Measurements from ENCODE around the gene LRMDA.

Gene LRMDA

DNA sequence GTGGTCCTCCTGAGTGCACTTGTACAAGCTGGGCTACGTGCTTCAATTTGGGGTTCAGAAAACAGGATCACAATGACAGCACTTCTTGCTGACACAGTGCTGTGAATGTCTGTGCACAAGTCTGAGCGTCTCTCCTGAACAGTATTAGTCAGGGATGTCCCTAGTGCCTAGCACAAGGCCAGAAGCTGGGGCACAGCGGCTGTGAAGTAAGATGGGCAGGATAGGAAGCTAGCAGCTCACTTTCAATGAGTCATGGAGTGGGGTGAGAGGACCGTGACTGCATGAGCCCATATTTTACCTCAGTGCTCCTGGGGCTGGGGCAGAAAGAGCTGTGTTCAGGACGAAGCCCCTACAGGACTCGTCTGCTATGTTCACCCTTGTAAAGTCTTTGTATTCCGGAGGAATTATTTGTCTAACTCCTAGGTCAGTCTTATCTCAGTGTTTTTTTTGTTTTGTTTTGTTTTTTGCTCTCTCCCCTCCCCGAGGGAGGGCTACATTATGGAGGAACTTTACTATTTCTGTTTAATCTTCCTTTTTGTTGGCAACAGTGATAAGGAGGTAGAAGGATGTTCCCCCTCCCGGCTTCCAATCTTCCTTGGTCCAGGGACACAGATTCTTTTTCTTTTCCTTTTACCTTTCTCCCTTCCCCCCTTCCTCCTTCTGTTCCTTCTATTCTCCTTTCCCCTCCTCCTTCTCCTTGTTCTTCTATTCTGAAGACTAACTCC is 2.8 kb upstream of the LRMDA start:
- H3K27ac ChIP-seq (ENCODE audit: low read length) = no peak overlapping the region
- no peaks in the 10 kb centered on the region for H3K9me3 ChIP-seq (ENCODE audit: insufficient read depth, low read depth, low read length)
- H3K27me3 ChIP-seq (ENCODE audit: insufficient read depth, low read length) = peaks cover 99% of the 10 kb centered on the region
- H3K36me3 ChIP-seq (ENCODE audit: insufficient read depth, low read depth, low read length) = no peaks in the 10 kb centered on the region
- no peak overlapping the region for H3K4me3 ChIP-seq (ENCODE audit: low read length)
- H3K9ac ChIP-seq (ENCODE audit: low read depth, low read length) = no peak overlapping the region
- H3K4me1 ChIP-seq (ENCODE audit: insufficient read depth, low read length) = peaks cover 12% of the 10 kb centered on the region

- H3K4me1 ChIP-seq (ENCODE audit: insufficient read depth, low read length) = peaks cover 12% of the 10 kb centered on the region
- no peak overlapping the region for H3K4me3 ChIP-seq (ENCODE audit: low read length)
- H3K9ac ChIP-seq (ENCODE audit: low read depth, low read length) = no peak overlapping the region
- H3K36me3 ChIP-seq (ENCODE audit: insufficient read depth, low read depth, low read length) = no peaks in the 10 kb centered on the region
- peaks cover 99% of the 10 kb centered on the region for H3K27me3 ChIP-seq (ENCODE audit: insufficient read depth, low read length)
- H3K9me3 ChIP-seq (ENCODE audit: insufficient read depth, low read depth, low read length) = no peaks in the 10 kb centered on the region
- no peak overlapping the region for H3K27ac ChIP-seq (ENCODE audit: low read length)
These were observed 2.1 kb upstream of the LRMDA start for GRCh38 chr10:75429159-75429827.

GRCh38 chr10:75430000-75430763 is 1.2 kb upstream of the LRMDA start:
- no peak overlapping the region for H3K9ac ChIP-seq (ENCODE audit: low read depth, low read length)

GRCh38 chr10:75432176-75432575 is 752 bp downstream of the LRMDA start:
- Histone ChIP-seq H3K4me1 (ENCODE audit: insufficient read depth, low read length) (peaks cover 12% of the 10 kb centered on the region), H3K9me3 (ENCODE audit: insufficient read depth, low read depth, low read length) (no peaks in the 10 kb centered on the region), H3K4me3 (ENCODE audit: low read length) (no peak overlapping the region), H3K27ac (ENCODE audit: low read length) (no peak overlapping the region), H3K27me3 (ENCODE audit: insufficient read depth, low read length) (peaks cover 99% of the 10 kb centered on the region), H3K9ac (ENCODE audit: low read depth, low read length) (no peak overlapping the region), H3K36me3 (ENCODE audit: insufficient read depth, low read depth, low read length) (no peaks in the 10 kb centered on the region)

More at GRCh38 chr10:75430000-75430763, 1.2 kb upstream of the LRMDA start:
- no peaks in the 10 kb centered on the region for H3K36me3 ChIP-seq (ENCODE audit: insufficient read depth, low read depth, low read length)
- no peak overlapping the region for H3K27ac ChIP-seq (ENCODE audit: low read length)
- peak overlapping the region; percentile 24; the same call in 1 of the 2 replicates for H3K4me3 ChIP-seq (ENCODE audit: low read length)
- H3K27me3 ChIP-seq (ENCODE audit: insufficient read depth, low read length) = peaks cover 99% of the 10 kb centered on the region
- H3K9me3 ChIP-seq (ENCODE audit: insufficient read depth, low read depth, low read length) = no peaks in the 10 kb centered on the region
- peaks cover 12% of the 10 kb centered on the region for H3K4me1 ChIP-seq (ENCODE audit: insufficient read depth, low read length)

- Histone ChIP-seq H3K4me3 (ENCODE audit: low read length) (no peak overlapping the region), H3K27me3 (ENCODE audit: insufficient read depth, low read length) (peaks cover 100% of the 10 kb centered on the region)
These were observed 1.3 kb downstream of the LRMDA start for GRCh38 chr10:75432763-75433162.

DNA sequence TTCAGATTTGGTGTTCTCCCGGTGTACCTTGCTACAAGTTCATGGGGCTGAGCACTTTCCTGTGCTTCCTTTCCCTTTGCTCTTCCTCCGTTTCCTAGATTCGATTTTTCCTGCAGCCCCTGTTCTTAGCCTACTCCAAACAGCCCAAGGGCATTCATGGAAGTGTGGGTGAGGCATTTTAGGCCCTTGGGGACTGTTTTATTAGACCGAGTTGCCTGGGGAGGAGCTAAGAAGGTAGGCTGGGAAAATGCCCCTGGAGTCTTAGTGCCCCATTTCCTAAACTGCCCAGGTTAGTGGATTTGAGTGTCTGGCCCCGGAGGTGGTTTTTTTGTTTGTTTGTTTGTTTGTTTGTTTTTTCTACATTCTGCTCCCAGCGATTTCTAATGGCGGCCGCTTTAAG is 1.8 kb downstream of the LRMDA start:
- peaks cover 12% of the 10 kb centered on the region for H3K4me1 ChIP-seq (ENCODE audit: insufficient read depth, low read length)

More at GRCh38 chr10:75432763-75433162, 1.3 kb downstream of the LRMDA start:
- Histone ChIP-seq H3K36me3 (ENCODE audit: insufficient read depth, low read depth, low read length) (no peaks in the 10 kb centered on the region), H3K27ac (ENCODE audit: low read length) (no peak overlapping the region), H3K9me3 (ENCODE audit: insufficient read depth, low read depth, low read length) (no peaks in the 10 kb centered on the region), H3K4me1 (ENCODE audit: insufficient read depth, low read length) (peaks cover 12% of the 10 kb centered on the region), H3K9ac (ENCODE audit: low read depth, low read length) (no peak overlapping the region)

GRCh38 chr10:75434291-75434690 is 2.9 kb downstream of the LRMDA start:
- H3K27ac ChIP-seq (ENCODE audit: low read length) = no peak overlapping the region

More for the DNA sequence above, 1.8 kb downstream of the LRMDA start:
- no peak overlapping the region for H3K4me3 ChIP-seq (ENCODE audit: low read length)
- H3K9me3 ChIP-seq (ENCODE audit: insufficient read depth, low read depth, low read length) = no peaks in the 10 kb centered on the region
- H3K27ac ChIP-seq (ENCODE audit: low read length) = no peak overlapping the region
- no peaks in the 10 kb centered on the region for H3K36me3 ChIP-seq (ENCODE audit: insufficient read depth, low read depth, low read length)
- H3K9ac ChIP-seq (ENCODE audit: low read depth, low read length) = no peak overlapping the region
- H3K27me3 ChIP-seq (ENCODE audit: insufficient read depth, low read length) = peaks cover 100% of the 10 kb centered on the region

GRCh38 chr10:75435291-75435690 is 3.9 kb downstream of the LRMDA start:
- Histone ChIP-seq H3K9me3 (ENCODE audit: insufficient read depth, low read depth, low read length) (no peaks in the 10 kb centered on the region), H3K4me1 (ENCODE audit: insufficient read depth, low read length) (peaks cover 7% of the 10 kb centered on the region; the same call in 1 of the 2 replicates), H3K36me3 (ENCODE audit: insufficient read depth, low read depth, low read length) (no peaks in the 10 kb centered on the region), H3K27ac (ENCODE audit: low read length) (no peak overlapping the region), H3K27me3 (ENCODE audit: insufficient read depth, low read length) (peaks cover 100% of the 10 kb centered on the region), H3K4me3 (ENCODE audit: low read length) (no peak overlapping the region), H3K9ac (ENCODE audit: low read depth, low read length) (no peak overlapping the region)

More at GRCh38 chr10:75434291-75434690, 2.9 kb downstream of the LRMDA start:
- H3K4me1 ChIP-seq (ENCODE audit: insufficient read depth, low read length) = peaks cover 12% of the 10 kb centered on the region; the same call in 1 of the 2 replicates
- no peaks in the 10 kb centered on the region for H3K36me3 ChIP-seq (ENCODE audit: insufficient read depth, low read depth, low read length)
- H3K27me3 ChIP-seq (ENCODE audit: insufficient read depth, low read length) = peaks cover 100% of the 10 kb centered on the region
- no peaks in the 10 kb centered on the region for H3K9me3 ChIP-seq (ENCODE audit: insufficient read depth, low read depth, low read length)
- no peak overlapping the region for H3K9ac ChIP-seq (ENCODE audit: low read depth, low read length)
- H3K4me3 ChIP-seq (ENCODE audit: low read length) = no peak overlapping the region

DNA sequence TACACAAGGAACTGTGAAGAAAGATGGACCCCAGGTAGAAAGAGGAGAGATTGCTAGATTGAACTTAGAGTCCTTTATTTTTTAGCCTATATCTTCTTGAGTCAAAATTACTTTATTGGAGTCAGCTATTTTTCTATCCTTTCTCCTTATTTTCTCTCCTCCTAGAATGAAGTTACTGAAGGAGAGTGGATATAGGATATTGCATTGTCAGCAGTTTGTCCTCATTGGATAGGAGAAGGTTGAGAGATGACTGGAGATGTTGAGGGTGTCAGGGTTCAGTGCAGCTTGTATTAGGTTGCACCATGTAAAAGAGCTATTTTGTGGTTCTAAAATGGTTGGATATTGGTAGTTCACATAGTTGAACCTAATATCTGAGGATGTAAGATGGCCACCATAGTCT is 5.5 kb downstream of the LRMDA start:
- Histone ChIP-seq H3K4me1 (ENCODE audit: insufficient read depth, low read length) (no peaks in the 10 kb centered on the region), H3K27me3 (ENCODE audit: insufficient read depth, low read length) (peaks cover 84% of the 10 kb centered on the region), H3K4me3 (ENCODE audit: low read length) (no peak overlapping the region), H3K9ac (ENCODE audit: low read depth, low read length) (no peak overlapping the region), H3K27ac (ENCODE audit: low read length) (no peak overlapping the region), H3K36me3 (ENCODE audit: insufficient read depth, low read depth, low read length) (no peaks in the 10 kb centered on the region), H3K9me3 (ENCODE audit: insufficient read depth, low read depth, low read length) (no peaks in the 10 kb centered on the region)

- Histone ChIP-seq H3K27ac (ENCODE audit: low read length) (no peak overlapping the region), H3K9me3 (ENCODE audit: insufficient read depth, low read depth, low read length) (peaks cover 2% of the 10 kb centered on the region; the same call in 1 of the 2 replicates), H3K27me3 (ENCODE audit: insufficient read depth, low read length) (peaks cover 76% of the 10 kb centered on the region), H3K36me3 (ENCODE audit: insufficient read depth, low read depth, low read length) (no peaks in the 10 kb centered on the region), H3K4me1 (ENCODE audit: insufficient read depth, low read length) (no peaks in the 10 kb centered on the region), H3K9ac (ENCODE audit: low read depth, low read length) (no peak overlapping the region), H3K4me3 (ENCODE audit: low read length) (no peak overlapping the region)
These were observed 6.3 kb downstream of the LRMDA start for GRCh38 chr10:75437693-75438092.

DNA sequence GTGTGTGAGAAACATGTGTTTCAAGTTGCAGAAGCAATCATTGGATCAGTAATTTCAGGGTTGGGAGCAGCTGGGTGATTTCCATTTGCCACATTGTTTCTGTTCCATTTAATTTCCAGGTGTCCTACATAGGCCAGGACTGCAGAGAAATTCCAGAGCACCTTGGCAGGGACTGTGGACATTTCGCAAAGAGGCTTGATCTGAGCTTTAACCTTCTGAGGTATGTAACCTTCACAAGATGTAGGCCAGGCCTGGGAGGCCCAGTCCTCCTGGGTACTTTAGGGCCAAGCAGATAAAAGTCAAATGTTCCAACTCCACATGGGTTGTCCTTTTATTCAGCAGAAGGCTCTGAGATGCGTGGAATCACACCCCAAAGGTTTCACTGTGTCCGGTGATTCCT is 6.9 kb downstream of the LRMDA start:
- Histone ChIP-seq H3K27ac (ENCODE audit: low read length) (no peak overlapping the region), H3K9me3 (ENCODE audit: insufficient read depth, low read depth, low read length) (peaks cover 6% of the 10 kb centered on the region), H3K9ac (ENCODE audit: low read depth, low read length) (no peak overlapping the region), H3K36me3 (ENCODE audit: insufficient read depth, low read depth, low read length) (no peaks in the 10 kb centered on the region), H3K4me3 (ENCODE audit: low read length) (no peak overlapping the region), H3K4me1 (ENCODE audit: insufficient read depth, low read length) (no peaks in the 10 kb centered on the region), H3K27me3 (ENCODE audit: insufficient read depth, low read length) (peaks cover 70% of the 10 kb centered on the region)

Data from iPS-20b (cell line).